B cell (primary cell): Measurements from ENCODE around the gene ITGA5. TPM values are rescaled to one million over a fixed set of nuclear protein-coding genes. Genes with fewer than 3 reads are reported as not detected.

Source experiments
- ATAC-seq: fragments of 200-7000 bp; cut with Tn5 transposase; one replicate; pipeline ENCODE4 v1.10.0; 2021; ENCODE audit warnings: low read depth, mild to moderate bottlenecking, moderate number of reproducible peaks, moderate library complexity
- CTCF ChIA-PET: fragments of 350-600 bp; sonication (Branson Sonifier 250); formaldehyde crosslinking; loops from one replicate; lab custom pipeline; 2021; ENCODE audit warnings: antibody characterized with exemption, inconsistent platforms; lab: Charles Lee
- POLR2A ChIA-PET: fragments of 350-600 bp; sonication (Branson Sonifier 250); formaldehyde crosslinking; loops from one replicate; lab custom pipeline; 2021; ENCODE audit warnings: antibody characterized with exemption; lab: Charles Lee
- DNase-seq: peaks from one replicate; pipeline ENCODE4 v3.0.0; 2013
- H2AFZ ChIP-seq: 2 replicates; pipeline ENCODE4 v1.6.1; 2012; ENCODE audit warnings: mild to moderate bottlenecking, low read depth, low read length; ENCODE audit not compliant: insufficient read depth, poor library complexity, severe bottlenecking
- H3K27ac ChIP-seq, 2 donors: 1 replicate in 1 of 2; 2 replicates in 1 of 2; pipeline ENCODE4 v1.5.1; 2012 to 2013; ENCODE audit warnings: low read length in 2 of 2, mild to moderate bottlenecking in 2 of 2, moderate library complexity in 1 of 2
- H3K27me3 ChIP-seq, 4 experiments: fragments of 200-600 bp in 1 of 4; sonication (generic) in 1 of 4; replicated peaks in 1 of 4; 1 replicate in 2 of 4; 2 replicates in 2 of 4; pipeline versions ENCODE4 v1.6.1 to v1.7.0; 2013 to 2016; ENCODE audit warnings: low read length in 3 of 4, mild to moderate bottlenecking in 2 of 4, mixed read lengths in 1 of 4, moderate library complexity in 1 of 4; ENCODE audit not compliant: insufficient read depth in 4 of 4, control insufficient read depth in 3 of 4; ENCODE audit errors: control extremely low read depth in 1 of 4
- H3K36me3 ChIP-seq, 2 experiments: replicated peaks in 1 of 2; 1 replicate in 1 of 2; 2 replicates in 1 of 2; pipeline versions ENCODE4 v1.6.1 to v1.7.1; 2013; ENCODE audit warnings: low read length in 1 of 2; ENCODE audit not compliant: insufficient read depth in 2 of 2, control insufficient read depth in 1 of 2; ENCODE audit errors: control extremely low read depth in 1 of 2, extremely low read depth in 1 of 2
- H3K4me1 ChIP-seq, 2 donors: fragments of 200-600 bp in 1 of 2; sonication (generic) in 1 of 2; 1 replicate in 1 of 2; 2 replicates in 1 of 2; pipeline versions ENCODE4 v1.5.1 to v1.6.1; 2013 to 2017; ENCODE audit warnings: low read length in 2 of 2; ENCODE audit not compliant: control insufficient read depth in 2 of 2, insufficient read depth in 2 of 2
- H3K4me2 ChIP-seq: replicated peaks from 2 replicates; pipeline ENCODE3; 2012; ENCODE audit warnings: mild to moderate bottlenecking, low read depth, low read length; ENCODE audit not compliant: poor library complexity, severe bottlenecking
- H3K4me3 ChIP-seq, 5 experiments: fragments of 200-600 bp in 1 of 5; sonication (generic) in 1 of 5; 1 replicate in 3 of 5; 2 replicates in 2 of 5; pipeline versions ENCODE4 v1.5.1 to v1.7.0; 2011 to 2016; ENCODE audit warnings: low read length in 4 of 5, mild to moderate bottlenecking in 4 of 5, low read depth in 2 of 5, control low read depth in 1 of 5, moderate library complexity in 1 of 5; ENCODE audit not compliant: insufficient read depth in 1 of 5; ENCODE audit errors: control extremely low read depth in 1 of 5, extremely low read depth in 1 of 5
- H3K79me2 ChIP-seq: fragments of 200-600 bp; sonication (generic); one replicate; pipeline ENCODE4 v1.6.0; 2016; ENCODE audit warnings: low read length; ENCODE audit not compliant: control insufficient read depth, insufficient read depth
- H3K9ac ChIP-seq: fragments of 200-600 bp; sonication (generic); 2 replicates; pipeline ENCODE4 v1.6.1; 2017; ENCODE audit warnings: mild to moderate bottlenecking, low read length, moderate library complexity
- H3K9me3 ChIP-seq, 3 donors: one replicate each; pipeline versions ENCODE4 v1.6.1 to v1.7.1; 2013; ENCODE audit warnings: low read length in 2 of 3; ENCODE audit not compliant: control insufficient read depth in 2 of 3, insufficient read depth in 1 of 3; ENCODE audit errors: control extremely low read depth in 1 of 3
- H4K20me1 ChIP-seq: 2 replicates; pipeline ENCODE4 v1.6.0; 2012; ENCODE audit warnings: mild to moderate bottlenecking, low read length; ENCODE audit not compliant: insufficient read depth, control insufficient read depth, poor library complexity, severe bottlenecking
- H3K27ac Mint-ChIP-seq: one replicate; pipeline ENCODE4 v1.8.0; 2021; ENCODE audit warnings: mixed read lengths
- H3K27me3 Mint-ChIP-seq: one replicate; pipeline ENCODE4 v1.8.0; 2021; ENCODE audit warnings: mixed read lengths
- H3K4me1 Mint-ChIP-seq: one replicate; pipeline ENCODE4 v1.8.0; 2021; ENCODE audit warnings: mixed read lengths
- H3K4me3 Mint-ChIP-seq: one replicate; pipeline ENCODE4 v1.8.0; 2021; ENCODE audit warnings: mixed read lengths
- H3K9me3 Mint-ChIP-seq: one replicate; pipeline ENCODE4 v1.8.0; 2022; ENCODE audit warnings: mixed read lengths; ENCODE audit not compliant: insufficient read depth
- CTCF ChIP-seq: fragments of 200-600 bp; IDR thresholded peaks from one replicate; pipeline ENCODE4 v1.8.0; 2022; ENCODE audit warnings: antibody characterized with exemption, mild to moderate bottlenecking
- EZH2 ChIP-seq: IDR thresholded peaks from 2 replicates; pipeline ENCODE4 v1.6.1; 2012; ENCODE audit warnings: borderline replicate concordance, low read depth, mild to moderate bottlenecking, moderate library complexity, low read length; ENCODE audit not compliant: insufficient read depth, poor library complexity, severe bottlenecking
- WGBS: methylation state at CpG from one replicate; pipeline ENCODE4 v1.1.5; 2013; ENCODE audit warnings: missing lambda C conversion rate; ENCODE audit not compliant: insufficient coverage; 5-methylcytosine and 5-hydroxymethylcytosine counted together
- intact Hi-C: fragments of 100-400 bp; cut with micrococcal nuclease; formaldehyde crosslinking; loops from one replicate; pipeline ENCODE4 v1.10.0; 2022
- polyA plus RNA-seq: library from polyadenylated mRNA; depleted of rRNA; stranded (reverse); fragments of >200 nt; gene quantifications from 2 replicates; pipeline ENCODE4 v1.2.3, GENCODE V29; 2012
- total RNA-seq, 2 donors: library from RNA; stranded (reverse); fragments of 120-200 nt in 1 of 2; gene quantifications; 1 replicate in 1 of 2; 2 replicates in 1 of 2; pipeline versions ENCODE4 v1.2.3 to v1.2.4, GENCODE V29; 2013 to 2022

ITGA5 gene
- total and polyA plus RNA-seq, 2 donors (not counting 1 experiment from before 2014, with no cell fraction given) = 3.6 to 6.1 TPM

- no peaks in the 10 kb centered on the region for H3K36me3 ChIP-seq
- no peaks in the 10 kb centered on the region for H3K9me3 Mint-ChIP-seq
- H3K9me3 ChIP-seq = no peaks in the 10 kb centered on the region
- H3K27ac ChIP-seq = peak overlapping the region; percentile 40 to 81
- H3K27me3 Mint-ChIP-seq = no peaks in the 10 kb centered on the region
- no peak for DNase-seq
- H3K27ac Mint-ChIP-seq = no peak overlapping the region
- H3K4me1 ChIP-seq = peaks cover 18 to 22% of the 10 kb centered on the region in 2 donors
- H3K27me3 ChIP-seq = no peaks in the 10 kb centered on the region
- H3K4me3 Mint-ChIP-seq = peak overlapping the region; percentile 66
- H2AFZ ChIP-seq = peak overlapping the region; percentile 99
- TF ChIP-seq EZH2 (no peak), CTCF (no peak)
- ChIA-PET CTCF (interaction anchor here (0.8 to 7.8 kb wide), 19 partner anchors 8 to 159 kb away, joined by 3 to 42 read pairs (median 8); partner anchors contain the start of genes COPZ1 and HNRNPA1), POLR2A (interaction anchor here (0.9 to 1.8 kb wide), 4 partner anchors 11 to 80 kb away, joined by 3 to 8 read pairs (median 4); partner anchors contain the start of genes CBX5, COPZ1 and HNRNPA1)
- peaks cover 14% of the 10 kb centered on the region for H3K4me1 Mint-ChIP-seq
- intact Hi-C loops = loop anchor here (1.0 to 10.0 kb wide), 8 partner anchors 8 to 633 kb away; partner anchors contain the start of genes CALCOCO1, CBX5, COPZ1 and HNRNPA1
- peak overlapping the region; percentile 96 for H3K4me2 ChIP-seq
- 100% methylated on average over 1 of the region's 9 CpGs for WGBS
- no peaks in the 10 kb centered on the region for H4K20me1 ChIP-seq
- peak overlapping the region; percentile 85 for H3K9ac ChIP-seq
- H3K4me3 ChIP-seq = peak overlapping the region; percentile 56 to 92 (median 85)
- no peak for ATAC-seq
- no peaks in the 10 kb centered on the region for H3K79me2 ChIP-seq
These were observed 59.2 kb downstream of the ITGA5 start for GRCh38 chr12:54359762-54360351.
